Retina (tissue), 1 donor: ENCODE measurements around the gene SYTL4.
A peak's percentile ranks its signal among the peaks of the same experiment; 100 is the strongest.

Source experiments
- DNase-seq: peaks from one replicate; pipeline ENCODE4 v3.0.0-alpha.2; 2016

Gene SYTL4

GRCh38 chrX:100647095-100647494 lies 84.8 kb downstream of the SYTL4 start:
- no peak for DNase-seq

GRCh38 chrX:100645106-100645505 lies 86.8 kb downstream of the SYTL4 start:
- no peak for DNase-seq

- DNase-seq: no peak
Observed at GRCh38 chrX:100643956-100644860, 87.7 kb downstream of the SYTL4 start, which contains the start of gene SRPX2. Gene SRPX2 (plus strand): TSS chrX:100644199. CDS start chrX:100646323, 2,124 bp downstream.

- no peak for DNase-seq
Observed at GRCh38 chrX:100643212-100643611, 88.7 kb downstream of the SYTL4 start.

- no peak for DNase-seq
Observed at GRCh38 chrX:100642290-100642689, 89.6 kb downstream of the SYTL4 start.

- DNase-seq: peak; percentile 85
Observed at GRCh38 chrX:100636321-100636991, 95.5 kb downstream of the SYTL4 start, which contains the start of gene TSPAN6. Gene TSPAN6 (minus strand): TSS chrX:100636806. CDS start chrX:100636694, 112 bp downstream.

- DNase-seq: no peak
Observed at GRCh38 chrX:100635989-100636320, 96.0 kb downstream of the SYTL4 start.

- no peak for DNase-seq
Observed at GRCh38 chrX:100635040-100635439, 96.9 kb downstream of the SYTL4 start.

GRCh38 chrX:100625985-100626491 lies 105.9 kb downstream of the SYTL4 start:
- DNase-seq: no peak
